HepG2 (cell line): Measurements from ENCODE around the gene TEDC2. TPM values are rescaled to one million over a fixed set of nuclear protein-coding genes. Genes with fewer than 3 reads are reported as not detected.

Experiments
- CEBPZ ChIP-seq: IDR thresholded peaks from 2 replicates; pipeline ENCODE4 v1.6.1; 2012; ENCODE audit warnings: low read length, improper control_type of control experiment
- FIP1L1 ChIP-seq: fragments of 200-400 bp; formaldehyde crosslinking; IDR thresholded peaks from 2 replicates; pipeline ENCODE4 v1.6.1; 2018; ENCODE audit warnings: low read depth, mild to moderate bottlenecking, low read length, moderate library complexity, borderline replicate concordance; ENCODE audit not compliant: insufficient read depth
- GATAD1 ChIP-seq: IDR thresholded peaks from 2 replicates; pipeline ENCODE4 v1.6.1; 2016; ENCODE audit warnings: missing genetic modification reagents, missing compliant biosample characterization
- HNRNPK ChIP-seq: fragments of 200-400 bp; formaldehyde crosslinking; IDR thresholded peaks from 2 replicates; pipeline ENCODE4 v1.6.1; 2018; ENCODE audit warnings: low read length, low read depth, moderate library complexity, mild to moderate bottlenecking; ENCODE audit not compliant: poor library complexity, severe bottlenecking
- JUND ChIP-seq: sonication (generic); formaldehyde crosslinking; IDR thresholded peaks from 2 replicates; pipeline ENCODE4 v1.8.0; 2022; ENCODE audit warnings: mild to moderate bottlenecking, missing genetic modification reagents
- MBNL3 ChIP-seq: fragments of 250-450 bp; sonication (Bioruptor Pico); conservative IDR thresholded peaks from 2 replicates; pipeline ENCODE4 v1.8.0; 2022; ENCODE audit warnings: mild to moderate bottlenecking, inconsistent platforms
- MXD1 ChIP-seq: sonication (generic); formaldehyde crosslinking; IDR thresholded peaks from 2 replicates; pipeline ENCODE4 v1.4.0; 2020; ENCODE audit warnings: mild to moderate bottlenecking, missing genetic modification reagents
- RBAK ChIP-seq: sonication (generic); formaldehyde crosslinking; IDR thresholded peaks from 2 replicates; pipeline ENCODE4 v1.5.1; 2020; ENCODE audit warnings: mild to moderate bottlenecking, missing genetic modification reagents
- REXO4 ChIP-seq: sonication (generic); formaldehyde crosslinking; IDR thresholded peaks from 2 replicates; pipeline ENCODE4 v1.8.0; 2022; ENCODE audit warnings: missing genetic modification reagents, mild to moderate bottlenecking, borderline replicate concordance
- ZBTB20 ChIP-seq: sonication (generic); formaldehyde crosslinking; IDR thresholded peaks from 2 replicates; pipeline ENCODE4 v1.8.1; 2023; ENCODE audit warnings: missing genetic modification reagents, low read depth, mild to moderate bottlenecking, borderline replicate concordance
- ZBTB26 ChIP-seq: IDR thresholded peaks from 2 replicates; pipeline ENCODE4 v1.6.1; 2016; ENCODE audit warnings: missing compliant biosample characterization, missing genetic modification reagents, borderline replicate concordance
- ZBTB34 ChIP-seq: sonication (generic); formaldehyde crosslinking; IDR thresholded peaks from 2 replicates; pipeline ENCODE4 v1.8.0; 2022; ENCODE audit warnings: mild to moderate bottlenecking, missing genetic modification reagents
- ZNF24 ChIP-seq: fragments of 450-650 bp; IDR thresholded peaks from 2 replicates; pipeline ENCODE4 v1.6.1; 2017; ENCODE audit warnings: antibody characterized with exemption, mild to moderate bottlenecking
- ZNF292 ChIP-seq: sonication (generic); formaldehyde crosslinking; IDR thresholded peaks from 2 replicates; pipeline ENCODE4 v1.8.1; 2022; ENCODE audit warnings: mild to moderate bottlenecking, low read depth, missing genetic modification reagents, borderline replicate concordance
- ZNF512B ChIP-seq: sonication (generic); formaldehyde crosslinking; IDR thresholded peaks from 2 replicates; pipeline ENCODE4 v1.5.1; 2020; ENCODE audit warnings: missing genetic modification reagents, mild to moderate bottlenecking, borderline replicate concordance
- ZNF614 ChIP-seq: IDR thresholded peaks from 2 replicates; pipeline ENCODE4 v1.6.1; 2018; ENCODE audit warnings: missing biosample characterization, missing genetic modification reagents, inconsistent platforms, borderline replicate concordance
- ZNF629 ChIP-seq: sonication (generic); formaldehyde crosslinking; conservative IDR thresholded peaks from 2 replicates; pipeline ENCODE4 v1.5.0; 2020; ENCODE audit warnings: missing genetic modification reagents
- ZNF772 ChIP-seq: sonication (generic); formaldehyde crosslinking; IDR thresholded peaks from 2 replicates; pipeline ENCODE4 v1.5.0; 2020; ENCODE audit warnings: mild to moderate bottlenecking, missing genetic modification reagents
- ZNF782 ChIP-seq: sonication (generic); formaldehyde crosslinking; IDR thresholded peaks from 2 replicates; pipeline ENCODE4 v1.4.0; 2020; ENCODE audit warnings: missing genetic modification reagents, mild to moderate bottlenecking, borderline replicate concordance
- polyA plus RNA-seq, 8 experiments: library from polyadenylated mRNA; depleted of rRNA in 3 of 8; stranded (reverse) in 7 of 8; unstranded in 1 of 8; fragments of >200 nt; fragmentation: Illumina TruSeq in 4 of 8; extraction: Trizol in 4 of 8; gene quantifications; 2 replicates each; pipeline versions ENCODE4 v1.2.1 to v1.2.3, GENCODE V29; 2011 to 2016; ENCODE audit warnings: low read depth in 4 of 8, missing spikeins in 1 of 8, mixed read lengths in 1 of 8; ENCODE audit not compliant: insufficient read depth in 1 of 8
- total RNA-seq, 5 experiments: library from RNA; depleted of rRNA; stranded (reverse); fragments of >200 nt; fragmentation: Illumina TruSeq; extraction: Trizol; gene quantifications; 2 replicates each; pipeline ENCODE4 v1.2.3, GENCODE V29; 2016; ENCODE audit warnings: low read depth in 1 of 5

The TEDC2 gene
- total and polyA plus RNA-seq, 2 of the 13 experiments (the other 11 are each of a cell fraction or from before 2014, with no cell fraction given): 6.2 to 24.4 TPM

GRCh38 chr16:2429034-2429770 lies 30.7 kb upstream of the TEDC2 start, which contains the start of gene CCNF (continued):
- TF ChIP-seq ZNF772 (CRISPR knock-in tag) (0 out of 2 replicates have a peak, but pooled peaks have one; percentile 59), ZBTB34 (CRISPR knock-in tag) (no peak), ZNF292 (no peak), HNRNPK (peak; percentile 31), ZNF782 (CRISPR knock-in tag) (peak; percentile 88; the same call in 1 of the 2 replicates), GATAD1 (CRISPR knock-in tag) (peak; percentile 54), ZNF24 (no peak), MXD1 (peak; percentile 81), ZNF614 (CRISPR knock-in tag) (no peak), REXO4 (CRISPR knock-in tag) (no peak), JUND (no peak), ZBTB26 (no peak), MBNL3 (no peak), RBAK (CRISPR knock-in tag) (no peak), CEBPZ (no peak), ZBTB20 (CRISPR knock-in tag) (no peak), ZNF512B (CRISPR knock-in tag) (no peak), ZNF629 (no peak), FIP1L1 (no peak)
